Dendritic cell treated with granulocyte-macrophage colony-stimulating factor and Interleukin-4, amounts not matched to agents 40 ng/mL and 50 ng/mL, for 4 days (primary cell): ENCODE results near the gene BBS9.
"Not testable (repeated sequence)": the region's sequence is repeated elsewhere in the genome, so short reads cannot be mapped to it uniquely, and the experiment has no call there.

Experiments used
- H3K27ac Mint-ChIP-seq: one replicate; pipeline ENCODE4 v1.8.0; 2022; ENCODE audit warnings: mild to moderate bottlenecking, mixed read lengths
- H3K27me3 Mint-ChIP-seq: one replicate; pipeline ENCODE4 v1.8.0; 2022; ENCODE audit warnings: mild to moderate bottlenecking, mixed read lengths
- H3K36me3 Mint-ChIP-seq: one replicate; pipeline ENCODE4 v1.8.0; 2022; ENCODE audit warnings: low read depth, mixed read lengths
- H3K4me1 Mint-ChIP-seq: one replicate; pipeline ENCODE4 v1.8.0; 2022; ENCODE audit warnings: low read depth, mixed read lengths
- H3K4me3 Mint-ChIP-seq: one replicate; pipeline ENCODE4 v1.8.0; 2022; ENCODE audit warnings: mild to moderate bottlenecking, moderate library complexity, mixed read lengths
- H3K9me3 Mint-ChIP-seq: one replicate; pipeline ENCODE4 v1.8.0; 2022; ENCODE audit warnings: mixed read lengths
- intact Hi-C: fragments of 100-400 bp; cut with micrococcal nuclease; formaldehyde crosslinking; loops from one replicate; pipeline ENCODE4 v1.15.0; 2022

The BBS9 gene

GRCh38 chr7:33128990-33129805, at the start of gene BBS9:
Gene BBS9 (plus strand): TSS chr7:33129564. CDS start chr7:33146253, 16,689 bp downstream.
- Mint-ChIP-seq H3K27ac (peak within 1 kb of the TSS; percentile 82), H3K36me3 (peaks cover 12% of the 10 kb centered on the region), H3K9me3 (no peaks in the 10 kb centered on the region), H3K4me1 (no peaks in the 10 kb centered on the region), H3K4me3 (peak within 1 kb of the TSS; percentile 97), H3K27me3 (no peaks in the 10 kb centered on the region)
- intact Hi-C loops = loop anchor here (2.0 kb wide), 2 partner anchors 20 to 66 kb away; partner anchors contain the start of genes NT5C3A and RP9

GRCh38 chr7:33079763-33080690, 49.3 kb upstream of the BBS9 start:
- Mint-ChIP-seq H3K4me1 (no peaks in the 10 kb centered on the region), H3K27ac (no peak overlapping the region), H3K9me3 (no peaks in the 10 kb centered on the region), H3K27me3 (peaks cover 14% of the 10 kb centered on the region), H3K36me3 (no peaks in the 10 kb centered on the region), H3K4me3 (no peak overlapping the region)
- intact Hi-C loops = no loop called here

- H3K9me3 Mint-ChIP-seq = no peaks in the 10 kb centered on the region
- H3K36me3 Mint-ChIP-seq = no peaks in the 10 kb centered on the region
- H3K4me1 Mint-ChIP-seq = peaks cover 5% of the 10 kb centered on the region
- H3K27me3 Mint-ChIP-seq = no peaks in the 10 kb centered on the region
- H3K27ac Mint-ChIP-seq = no peak overlapping the region
- intact Hi-C loops = no loop called here
- H3K4me3 Mint-ChIP-seq = no peak overlapping the region
Observed at GRCh38 chr7:33087356-33087755, 42.0 kb upstream of the BBS9 start.

- H3K27ac Mint-ChIP-seq = no peak overlapping the region
- no peaks in the 10 kb centered on the region for H3K9me3 Mint-ChIP-seq
- no peak overlapping the region for H3K4me3 Mint-ChIP-seq
- H3K36me3 Mint-ChIP-seq = no peaks in the 10 kb centered on the region
- H3K27me3 Mint-ChIP-seq = no peaks in the 10 kb centered on the region
- peaks cover 5% of the 10 kb centered on the region for H3K4me1 Mint-ChIP-seq
- intact Hi-C loops = no loop called here
Observed at GRCh38 chr7:33087858-33088257, 41.5 kb upstream of the BBS9 start.

- peaks cover 5% of the 10 kb centered on the region for H3K4me1 Mint-ChIP-seq
- peaks cover 11% of the 10 kb centered on the region for H3K36me3 Mint-ChIP-seq
- no peaks in the 10 kb centered on the region for H3K9me3 Mint-ChIP-seq
- H3K27me3 Mint-ChIP-seq = no peaks in the 10 kb centered on the region
- intact Hi-C loops = no loop called here
- H3K27ac Mint-ChIP-seq = no peak overlapping the region
- no peak overlapping the region for H3K4me3 Mint-ChIP-seq
Observed at GRCh38 chr7:33089142-33089541, 40.2 kb upstream of the BBS9 start.

- H3K4me1 Mint-ChIP-seq = peaks cover 5% of the 10 kb centered on the region
- no peaks in the 10 kb centered on the region for H3K27me3 Mint-ChIP-seq
- peaks cover 31% of the 10 kb centered on the region for H3K36me3 Mint-ChIP-seq
- no peaks in the 10 kb centered on the region for H3K9me3 Mint-ChIP-seq
- intact Hi-C loops = no loop called here
- no peak overlapping the region for H3K4me3 Mint-ChIP-seq
- H3K27ac Mint-ChIP-seq = no peak overlapping the region
Observed at GRCh38 chr7:33091111-33091531, 38.2 kb upstream of the BBS9 start.

- H3K27ac Mint-ChIP-seq = no peak overlapping the region
- H3K4me1 Mint-ChIP-seq = peaks cover 5% of the 10 kb centered on the region
- intact Hi-C loops = no loop called here
- no peaks in the 10 kb centered on the region for H3K27me3 Mint-ChIP-seq
- peaks cover 37% of the 10 kb centered on the region for H3K36me3 Mint-ChIP-seq
- no peaks in the 10 kb centered on the region for H3K9me3 Mint-ChIP-seq
- no peak overlapping the region for H3K4me3 Mint-ChIP-seq
Observed at GRCh38 chr7:33091641-33092191, 37.6 kb upstream of the BBS9 start.

- peaks cover 52% of the 10 kb centered on the region for H3K36me3 Mint-ChIP-seq
- H3K4me1 Mint-ChIP-seq = peaks cover 5% of the 10 kb centered on the region
- intact Hi-C loops = no loop called here
- no peaks in the 10 kb centered on the region for H3K9me3 Mint-ChIP-seq
- no peaks in the 10 kb centered on the region for H3K27me3 Mint-ChIP-seq
- H3K27ac Mint-ChIP-seq = no peak overlapping the region
- no peak overlapping the region for H3K4me3 Mint-ChIP-seq
Observed at GRCh38 chr7:33093266-33093665, 36.1 kb upstream of the BBS9 start.

GRCh38 chr7:33094745-33095275, 34.6 kb upstream of the BBS9 start:
- intact Hi-C loops, H3K9me3 Mint-ChIP-seq, H3K27ac Mint-ChIP-seq, H3K4me1 Mint-ChIP-seq, H3K4me3 Mint-ChIP-seq, H3K27me3 Mint-ChIP-seq: not testable (repeated sequence)
- peaks cover 67% of the 10 kb centered on the region for H3K36me3 Mint-ChIP-seq

- H3K4me1 Mint-ChIP-seq = peaks cover 11% of the 10 kb centered on the region
- H3K36me3 Mint-ChIP-seq = peaks cover 99% of the 10 kb centered on the region
- no peaks in the 10 kb centered on the region for H3K27me3 Mint-ChIP-seq
- no peaks in the 10 kb centered on the region for H3K9me3 Mint-ChIP-seq
- H3K4me3 Mint-ChIP-seq = no peak overlapping the region
- intact Hi-C loops = no loop called here
- H3K27ac Mint-ChIP-seq = peak overlapping the region; percentile 53
Observed at GRCh38 chr7:33099154-33099940, 30.0 kb upstream of the BBS9 start.

- H3K27ac Mint-ChIP-seq = no peak overlapping the region
- no peaks in the 10 kb centered on the region for H3K27me3 Mint-ChIP-seq
- H3K4me3 Mint-ChIP-seq = no peak overlapping the region
- peaks cover 23% of the 10 kb centered on the region for H3K4me1 Mint-ChIP-seq
- intact Hi-C loops = loop anchor here (10.0 kb wide), 3 partner anchors 296 to 606 kb away; partner anchors contain the start of genes AVL9 and LSM5
- no peaks in the 10 kb centered on the region for H3K9me3 Mint-ChIP-seq
- peaks cover 85% of the 10 kb centered on the region for H3K36me3 Mint-ChIP-seq
Observed at GRCh38 chr7:33100770-33101169, 28.6 kb upstream of the BBS9 start.

GRCh38 chr7:33101906-33102305, 27.5 kb upstream of the BBS9 start:
- Mint-ChIP-seq H3K4me1 (peaks cover 23% of the 10 kb centered on the region), H3K36me3 (peaks cover 73% of the 10 kb centered on the region), H3K4me3 (no peak overlapping the region), H3K27ac (no peak overlapping the region), H3K9me3 (no peaks in the 10 kb centered on the region), H3K27me3 (no peaks in the 10 kb centered on the region)
- intact Hi-C loops = loop anchor here (10.0 kb wide), 3 partner anchors 297 to 607 kb away; partner anchors contain the start of genes AVL9 and LSM5
